BE2C (cell line): ENCODE results near the gene GRIK4.

Experiments used
- DNase-seq: peaks from one replicate; pipeline ENCODE4 v3.0.0-alpha.2; 2020
- H3K27me3 ChIP-seq: fragments of 250-450 bp; sonication (Bioruptor Pico); 2 replicates; pipeline ENCODE4 v1.5.1; 2020; ENCODE audit warnings: mild to moderate bottlenecking
- H3K36me3 ChIP-seq: fragments of 250-450 bp; sonication (Bioruptor Pico); 2 replicates; pipeline ENCODE4 v1.5.1; 2020; ENCODE audit warnings: mild to moderate bottlenecking
- H3K4me1 ChIP-seq: fragments of 250-450 bp; sonication (Bioruptor Pico); 2 replicates; pipeline ENCODE4 v1.5.1; 2020
- H3K4me3 ChIP-seq: 2 replicates; pipeline ENCODE4 v1.5.1; 2011; ENCODE audit warnings: low read depth, low read length
- H3K9me3 ChIP-seq: fragments of 250-450 bp; sonication (Bioruptor Pico); 2 replicates; pipeline ENCODE4 v1.5.1; 2020
- TF ChIP-seq, protein P1 (sequence below): IDR thresholded peaks from 2 replicates; pipeline ENCODE4 v1.5.1; 2012; ENCODE audit warnings: mild to moderate bottlenecking, low read depth, low read length

Gene GRIK4

GRCh38 chr11:120719348-120719747, 207.8 kb downstream of the GRIK4 start:
- TF ChIP-seq, protein P1, sequence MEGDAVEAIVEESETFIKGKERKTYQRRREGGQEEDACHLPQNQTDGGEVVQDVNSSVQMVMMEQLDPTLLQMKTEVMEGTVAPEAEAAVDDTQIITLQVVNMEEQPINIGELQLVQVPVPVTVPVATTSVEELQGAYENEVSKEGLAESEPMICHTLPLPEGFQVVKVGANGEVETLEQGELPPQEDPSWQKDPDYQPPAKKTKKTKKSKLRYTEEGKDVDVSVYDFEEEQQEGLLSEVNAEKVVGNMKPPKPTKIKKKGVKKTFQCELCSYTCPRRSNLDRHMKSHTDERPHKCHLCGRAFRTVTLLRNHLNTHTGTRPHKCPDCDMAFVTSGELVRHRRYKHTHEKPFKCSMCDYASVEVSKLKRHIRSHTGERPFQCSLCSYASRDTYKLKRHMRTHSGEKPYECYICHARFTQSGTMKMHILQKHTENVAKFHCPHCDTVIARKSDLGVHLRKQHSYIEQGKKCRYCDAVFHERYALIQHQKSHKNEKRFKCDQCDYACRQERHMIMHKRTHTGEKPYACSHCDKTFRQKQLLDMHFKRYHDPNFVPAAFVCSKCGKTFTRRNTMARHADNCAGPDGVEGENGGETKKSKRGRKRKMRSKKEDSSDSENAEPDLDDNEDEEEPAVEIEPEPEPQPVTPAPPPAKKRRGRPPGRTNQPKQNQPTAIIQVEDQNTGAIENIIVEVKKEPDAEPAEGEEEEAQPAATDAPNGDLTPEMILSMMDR, result no peak
- no peak for DNase-seq
- no peaks in the 10 kb centered on the region for H3K27me3 ChIP-seq

GRCh38 chr11:120720760-120721159, 209.2 kb downstream of the GRIK4 start:
- Histone ChIP-seq H3K4me1 (no peaks in the 10 kb centered on the region; the same call in 1 of the 2 replicates), H3K36me3 (no peaks in the 10 kb centered on the region), H3K27me3 (no peaks in the 10 kb centered on the region), H3K9me3 (no peaks in the 10 kb centered on the region), H3K4me3 (no peak overlapping the region)
- TF ChIP-seq, protein P1, result no peak
- DNase-seq, result no peak

More at GRCh38 chr11:120719348-120719747, 207.8 kb downstream of the GRIK4 start:
- Histone ChIP-seq H3K9me3 (no peaks in the 10 kb centered on the region), H3K4me3 (no peak overlapping the region), H3K36me3 (no peaks in the 10 kb centered on the region), H3K4me1 (no peaks in the 10 kb centered on the region; the same call in 1 of the 2 replicates)

DNA sequence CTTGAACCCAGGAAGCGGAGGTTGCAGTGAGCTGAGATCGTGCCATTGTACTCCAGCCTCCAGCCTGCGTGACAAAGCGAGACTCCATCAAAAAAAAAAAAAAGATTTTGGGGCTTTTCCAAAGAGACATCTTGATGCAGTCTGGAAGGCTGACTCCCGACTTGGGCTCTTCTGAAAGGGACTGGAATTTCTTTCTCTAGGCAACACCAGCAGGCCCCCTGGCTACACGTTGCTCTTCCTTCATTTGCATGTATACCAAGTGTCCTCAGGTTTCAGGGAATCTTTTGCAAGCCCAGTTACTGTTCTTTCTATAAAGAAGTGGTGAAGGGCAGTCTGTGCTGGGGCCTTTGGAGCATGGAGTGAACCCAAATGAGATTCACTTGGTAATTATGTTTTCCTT, 211.0 kb downstream of the GRIK4 start:
- Histone ChIP-seq H3K27me3 (no peaks in the 10 kb centered on the region), H3K36me3 (no peaks in the 10 kb centered on the region), H3K4me1 (no peaks in the 10 kb centered on the region; the same call in 1 of the 2 replicates), H3K9me3 (no peaks in the 10 kb centered on the region), H3K4me3 (no peak overlapping the region)
- DNase-seq, result no peak
- TF ChIP-seq, protein P1, result no peak

- no peaks in the 10 kb centered on the region for H3K36me3 ChIP-seq
- DNase-seq, result no peak
- TF ChIP-seq, protein P1, result no peak
These were observed 212.2 kb downstream of the GRIK4 start for GRCh38 chr11:120723751-120724150.

DNA sequence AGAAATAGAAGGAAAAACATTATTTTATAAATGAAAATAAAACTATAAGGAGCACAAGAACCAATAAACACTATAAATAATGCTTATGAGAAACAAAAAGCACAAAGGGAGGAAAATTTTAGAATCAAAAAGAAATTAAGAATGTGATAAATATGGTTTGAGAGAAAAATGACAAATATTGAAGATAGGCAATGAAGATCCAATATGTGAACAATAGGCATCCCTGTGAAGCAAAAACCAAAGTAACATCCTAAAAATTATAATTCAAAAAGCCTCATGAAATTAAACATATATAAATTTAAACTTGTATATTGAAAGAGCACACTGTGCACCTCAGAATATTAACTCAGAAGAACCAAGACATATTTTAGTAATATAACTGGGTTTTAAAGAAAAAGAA, 216.2 kb downstream of the GRIK4 start:
- no peak overlapping the region for H3K4me3 ChIP-seq
- DNase-seq, result no peak
- H3K27me3 ChIP-seq, result peaks cover 4% of the 10 kb centered on the region
- H3K9me3 ChIP-seq, result no peaks in the 10 kb centered on the region
- no peaks in the 10 kb centered on the region for H3K4me1 ChIP-seq
- no peaks in the 10 kb centered on the region for H3K36me3 ChIP-seq
- TF ChIP-seq, protein P1, result no peak

More at GRCh38 chr11:120723751-120724150, 212.2 kb downstream of the GRIK4 start:
- Histone ChIP-seq H3K4me1 (no peaks in the 10 kb centered on the region; the same call in 1 of the 2 replicates), H3K27me3 (no peaks in the 10 kb centered on the region), H3K4me3 (no peak overlapping the region), H3K9me3 (no peaks in the 10 kb centered on the region)

GRCh38 chr11:120735035-120735434, 223.5 kb downstream of the GRIK4 start:
- H3K4me1 ChIP-seq, result no peaks in the 10 kb centered on the region
- H3K9me3 ChIP-seq, result no peaks in the 10 kb centered on the region
- H3K36me3 ChIP-seq, result no peaks in the 10 kb centered on the region
- TF ChIP-seq, protein P1, result no peak
- no peak for DNase-seq
- H3K27me3 ChIP-seq, result peaks cover 4% of the 10 kb centered on the region
- H3K4me3 ChIP-seq, result no peak overlapping the region
